ENCODE results near the gene ITPA. TPM values are rescaled to one million over a fixed set of nuclear protein-coding genes. Genes with fewer than 3 reads are reported as not detected.

ITPA gene
- total and polyA plus RNA-seq, 9 donors = 15.8 to 55.3 (median 31.1) TPM

DNA sequence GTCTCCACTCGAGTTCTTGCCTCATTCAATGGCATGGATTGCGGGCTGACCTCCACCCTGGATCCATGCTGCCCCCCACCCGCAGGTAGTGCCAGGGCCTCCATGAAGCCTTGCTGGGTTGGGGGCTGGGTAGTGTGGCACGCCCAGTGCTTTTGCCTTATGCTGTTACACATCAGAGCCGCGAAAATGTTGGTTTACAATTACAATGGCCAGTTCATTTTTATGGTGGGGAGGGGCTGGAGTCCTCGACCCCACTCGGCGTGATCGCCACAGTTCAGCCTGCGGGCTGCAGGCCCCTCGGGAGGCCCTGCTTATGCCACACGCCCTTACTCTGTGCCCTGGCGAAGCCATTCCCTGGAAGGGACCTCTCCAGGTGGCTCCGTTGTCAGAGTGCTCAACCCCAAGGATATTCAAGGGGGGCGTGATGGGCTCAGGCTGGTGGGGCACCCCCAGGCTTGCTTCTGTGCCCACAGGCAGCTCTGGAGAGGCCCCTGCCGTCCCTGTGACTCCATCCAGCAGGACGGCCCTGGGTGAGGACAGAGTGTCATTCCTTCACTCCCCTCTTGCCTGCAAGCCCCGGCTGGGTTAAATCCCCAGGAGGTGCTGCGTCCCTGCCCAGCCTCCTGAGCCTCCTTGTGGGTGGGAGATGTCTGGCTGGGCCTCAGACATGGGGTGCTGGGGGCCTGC, 14.8 kb downstream of the ITPA start:
- Histone ChIP-seq H3K27ac (no peak overlapping the region), H3K4me1 (ENCODE audit: insufficient read depth) (no peaks in the 10 kb centered on the region), H3K9me3 (no peaks in the 10 kb centered on the region), H3K36me3 (no peaks in the 10 kb centered on the region), H3K4me3 (no peak overlapping the region), H3K27me3 (no peaks in the 10 kb centered on the region)
- intact Hi-C loops (cut with DNase I) = no loop called here
- DNase-seq = no peak
- TF ChIP-seq EP300 (IDR thresholded peaks at IDR 0.05) (no peak), POLR2A (IDR thresholded peaks at IDR 0.05) (no peak)
- TF ChIP-seq, protein P1, sequence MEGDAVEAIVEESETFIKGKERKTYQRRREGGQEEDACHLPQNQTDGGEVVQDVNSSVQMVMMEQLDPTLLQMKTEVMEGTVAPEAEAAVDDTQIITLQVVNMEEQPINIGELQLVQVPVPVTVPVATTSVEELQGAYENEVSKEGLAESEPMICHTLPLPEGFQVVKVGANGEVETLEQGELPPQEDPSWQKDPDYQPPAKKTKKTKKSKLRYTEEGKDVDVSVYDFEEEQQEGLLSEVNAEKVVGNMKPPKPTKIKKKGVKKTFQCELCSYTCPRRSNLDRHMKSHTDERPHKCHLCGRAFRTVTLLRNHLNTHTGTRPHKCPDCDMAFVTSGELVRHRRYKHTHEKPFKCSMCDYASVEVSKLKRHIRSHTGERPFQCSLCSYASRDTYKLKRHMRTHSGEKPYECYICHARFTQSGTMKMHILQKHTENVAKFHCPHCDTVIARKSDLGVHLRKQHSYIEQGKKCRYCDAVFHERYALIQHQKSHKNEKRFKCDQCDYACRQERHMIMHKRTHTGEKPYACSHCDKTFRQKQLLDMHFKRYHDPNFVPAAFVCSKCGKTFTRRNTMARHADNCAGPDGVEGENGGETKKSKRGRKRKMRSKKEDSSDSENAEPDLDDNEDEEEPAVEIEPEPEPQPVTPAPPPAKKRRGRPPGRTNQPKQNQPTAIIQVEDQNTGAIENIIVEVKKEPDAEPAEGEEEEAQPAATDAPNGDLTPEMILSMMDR (IDR thresholded peaks at IDR 0.05) = no peak
- 84 to 85% (median 84%) methylated on average over 20 of the region's 20 CpGs for WGBS, 3 donors

GRCh38 chr20:3224681-3225421, 15.6 kb downstream of the ITPA start:
- WGBS, 3 donors = 87 to 90% (median 88%) methylated on average over 8 of the region's 8 CpGs
- Histone ChIP-seq H3K4me3 (no peak overlapping the region), H3K27ac (no peak overlapping the region), H3K27me3 (no peaks in the 10 kb centered on the region), H3K36me3 (no peaks in the 10 kb centered on the region), H3K4me1 (ENCODE audit: insufficient read depth) (no peaks in the 10 kb centered on the region), H3K9me3 (no peaks in the 10 kb centered on the region)
- intact Hi-C loops (cut with DNase I) = no loop called here
- no peak for DNase-seq
- TF ChIP-seq, protein P1 (IDR thresholded peaks at IDR 0.05) = no peak
- TF ChIP-seq EP300 (IDR thresholded peaks at IDR 0.05) (no peak), POLR2A (IDR thresholded peaks at IDR 0.05) (no peak)

- Histone ChIP-seq H3K36me3 (no peaks in the 10 kb centered on the region), H3K27me3 (no peaks in the 10 kb centered on the region), H3K4me1 (ENCODE audit: insufficient read depth) (no peaks in the 10 kb centered on the region), H3K27ac (no peak overlapping the region), H3K4me3 (no peak overlapping the region), H3K9me3 (no peaks in the 10 kb centered on the region)
- no peak for TF ChIP-seq POLR2A (IDR thresholded peaks at IDR 0.05)
- TF ChIP-seq, protein P1 (IDR thresholded peaks at IDR 0.05) = no peak
- TF ChIP-seq EP300 (IDR thresholded peaks at IDR 0.05) = no peak
- DNase-seq = no peak
- 84 to 93% (median 88%) methylated on average over 10 of the region's 10 CpGs for WGBS, 3 donors
- intact Hi-C loops (cut with DNase I) = no loop called here
Measured at GRCh38 chr20:3226093-3226492, 16.8 kb downstream of the ITPA start.

- TF ChIP-seq EP300 (IDR thresholded peaks at IDR 0.05) (no peak), POLR2A (IDR thresholded peaks at IDR 0.05) (no peak)
- TF ChIP-seq, protein P1 (IDR thresholded peaks at IDR 0.05) = no peak
- WGBS, 3 donors = 89 to 91% (median 90%) methylated on average over 14 of the region's 14 CpGs
- no peak overlapping the region for H3K27ac ChIP-seq
- intact Hi-C loops (cut with DNase I) = no loop called here
- no peaks in the 10 kb centered on the region for H3K9me3 ChIP-seq
- no peak overlapping the region for H3K4me3 ChIP-seq
- no peaks in the 10 kb centered on the region for H3K27me3 ChIP-seq
- DNase-seq = no peak
- H3K36me3 ChIP-seq = no peaks in the 10 kb centered on the region
- no peaks in the 10 kb centered on the region for H3K4me1 ChIP-seq (ENCODE audit: insufficient read depth)
Measured at GRCh38 chr20:3226864-3227263, 17.6 kb downstream of the ITPA start.

All from ovary (tissue), 9 donors.